Stimulated activated CD4-positive, alpha-beta T cell treated with anti-CD3 and anti-CD28 coated beads, Interleukin-4, amount 100 ng/mL, for 4 hours (primary cell): ENCODE measurements around the gene KDM4B.
A peak's percentile ranks its signal among the peaks of the same experiment; 100 is the strongest.
"Not testable (repeated sequence)": the region's sequence is repeated elsewhere in the genome, so short reads cannot be mapped to it uniquely, and the experiment has no call there.

Experiments
- DNase-seq, 2 experiments: peaks; one replicate each; pipeline ENCODE4 v3.0.0-alpha.2; 2020

Gene KDM4B

GRCh38 chr19:5156231-5156986 lies 187.5 kb downstream of the KDM4B start:
- no peak for DNase-seq

- DNase-seq = no peak
Observed at GRCh38 chr19:5157186-5157585, 188.3 kb downstream of the KDM4B start.

GRCh38 chr19:5158549-5159134 lies 189.7 kb downstream of the KDM4B start:
- not testable (repeated sequence) for DNase-seq

GRCh38 chr19:5160158-5160795 lies 191.4 kb downstream of the KDM4B start:
- DNase-seq = not testable (repeated sequence)

GRCh38 chr19:5164845-5165696 lies 196.2 kb downstream of the KDM4B start:
- not testable (repeated sequence) for DNase-seq

GRCh38 chr19:5165697-5166019 lies 196.7 kb downstream of the KDM4B start:
- DNase-seq = no peak

- DNase-seq = no peak
Observed at GRCh38 chr19:5166262-5166661, 197.3 kb downstream of the KDM4B start.

- peak; percentile 20 to 42 for DNase-seq
Observed at GRCh38 chr19:5170329-5170745, 201.4 kb downstream of the KDM4B start.

GRCh38 chr19:5171711-5172110 lies 202.8 kb downstream of the KDM4B start:
- DNase-seq = no peak

GRCh38 chr19:5172859-5173630 lies 204.1 kb downstream of the KDM4B start:
- DNase-seq = no peak

- DNase-seq = no peak
Observed at GRCh38 chr19:5173993-5174392, 205.1 kb downstream of the KDM4B start.

- DNase-seq = no peak
Observed at GRCh38 chr19:5177745-5178450, 209.0 kb downstream of the KDM4B start.

- DNase-seq = no peak
Observed at GRCh38 chr19:5178841-5179240, 209.9 kb downstream of the KDM4B start.

- DNase-seq = no peak
Observed at GRCh38 chr19:5179256-5179655, 210.3 kb downstream of the KDM4B start.

- no peak for DNase-seq
Observed at GRCh38 chr19:5181329-5181728, 212.4 kb downstream of the KDM4B start.

GRCh38 chr19:5182751-5183150 lies 213.8 kb downstream of the KDM4B start:
- DNase-seq = no peak

- no peak for DNase-seq
Observed at GRCh38 chr19:5183616-5184015, 214.7 kb downstream of the KDM4B start.

- DNase-seq = no peak
Observed at GRCh38 chr19:5184930-5185329, 216.0 kb downstream of the KDM4B start.

GRCh38 chr19:5186293-5187050 lies 217.6 kb downstream of the KDM4B start:
- no peak for DNase-seq

GRCh38 chr19:5188548-5189317 lies 219.8 kb downstream of the KDM4B start:
- no peak for DNase-seq

- no peak for DNase-seq
Observed at GRCh38 chr19:5189318-5189607, 220.3 kb downstream of the KDM4B start.
